Activated T-cell treated with anti-CD3 and anti-CD28 coated beads for 1 hour (primary cell): ENCODE results near the gene GFRA4.

ENCODE experiments used
- DNase-seq: peaks from one replicate; pipeline ENCODE4 v3.0.0-alpha.2; 2020; ENCODE audit warnings: low read depth

Gene GFRA4, protein sequence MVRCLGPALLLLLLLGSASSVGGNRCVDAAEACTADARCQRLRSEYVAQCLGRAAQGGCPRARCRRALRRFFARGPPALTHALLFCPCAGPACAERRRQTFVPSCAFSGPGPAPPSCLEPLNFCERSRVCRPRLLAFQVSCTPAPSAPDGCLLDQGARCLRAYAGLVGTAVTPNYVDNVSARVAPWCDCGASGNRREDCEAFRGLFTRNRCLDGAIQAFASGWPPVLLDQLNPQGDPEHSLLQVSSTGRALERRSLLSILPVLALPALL

DNA sequence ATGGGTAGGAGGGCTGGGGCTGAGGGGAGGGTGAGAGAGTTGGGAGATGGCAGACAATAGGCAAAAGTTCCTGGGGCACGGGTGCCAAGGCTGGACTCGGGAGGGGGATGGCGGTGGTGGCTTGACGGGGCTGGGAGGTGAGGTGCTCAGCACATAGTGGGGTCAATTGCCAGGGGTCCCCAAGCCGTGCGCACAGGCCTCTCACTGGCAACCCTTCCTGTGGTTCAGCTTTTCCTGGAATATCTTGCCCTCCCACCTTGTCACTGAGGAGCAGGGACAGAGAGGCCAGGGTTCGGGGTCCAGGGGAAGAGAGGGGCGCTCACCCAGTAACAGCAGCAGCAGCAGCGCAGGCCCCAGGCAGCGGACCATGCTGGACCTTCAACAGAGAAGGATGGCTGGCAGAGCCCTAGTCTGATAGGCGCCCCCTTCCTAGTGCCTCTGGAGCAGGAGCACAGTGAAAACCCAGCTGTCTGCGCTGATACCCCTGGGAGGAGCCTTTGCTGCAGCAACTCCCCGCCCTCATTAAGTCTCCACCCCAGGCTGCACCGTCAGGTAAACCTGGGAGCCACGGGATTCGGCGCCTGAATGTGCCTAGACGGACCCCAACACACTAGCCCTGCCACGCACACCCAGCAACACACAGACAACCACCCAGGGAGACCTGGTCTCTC lies at the start of gene GFRA4:
Gene GFRA4 (minus strand): TSS at position 369 of the 671 bp plus-strand sequence. CDS start 0 bp downstream, at position 369.
- DNase-seq = no peak

GRCh38 chr20:3712279-3712873 lies 49.2 kb upstream of the GFRA4 start, which contains the start of gene SIGLEC1:
TSS of gene SIGLEC1 (minus strand) at chr20:3712600. CDS start at chr20:3707128, 5,472 bp downstream.
- no peak for DNase-seq

DNA sequence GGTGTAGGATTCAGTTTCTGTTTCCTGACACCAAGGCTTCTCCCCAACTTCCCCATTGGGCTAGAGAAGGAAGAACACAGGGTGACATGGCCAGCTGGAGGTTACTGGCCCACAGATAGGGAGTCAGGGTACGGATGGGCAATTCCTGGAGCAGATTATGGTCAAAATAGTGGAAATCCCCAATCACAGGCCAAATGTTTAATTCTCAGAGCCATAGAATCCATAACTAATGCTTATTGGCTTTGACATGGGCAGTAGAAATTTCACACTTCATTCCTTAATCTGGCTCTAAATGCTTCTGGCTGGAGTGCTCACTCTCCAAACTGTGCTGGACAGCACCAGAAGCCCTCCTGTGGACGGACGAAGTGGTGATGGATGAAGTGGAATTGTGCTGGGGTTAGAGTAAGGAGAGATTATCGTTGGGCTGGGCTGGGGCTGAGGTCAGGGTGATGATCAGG lies 48.3 kb upstream of the GFRA4 start:
- no peak for DNase-seq

DNA sequence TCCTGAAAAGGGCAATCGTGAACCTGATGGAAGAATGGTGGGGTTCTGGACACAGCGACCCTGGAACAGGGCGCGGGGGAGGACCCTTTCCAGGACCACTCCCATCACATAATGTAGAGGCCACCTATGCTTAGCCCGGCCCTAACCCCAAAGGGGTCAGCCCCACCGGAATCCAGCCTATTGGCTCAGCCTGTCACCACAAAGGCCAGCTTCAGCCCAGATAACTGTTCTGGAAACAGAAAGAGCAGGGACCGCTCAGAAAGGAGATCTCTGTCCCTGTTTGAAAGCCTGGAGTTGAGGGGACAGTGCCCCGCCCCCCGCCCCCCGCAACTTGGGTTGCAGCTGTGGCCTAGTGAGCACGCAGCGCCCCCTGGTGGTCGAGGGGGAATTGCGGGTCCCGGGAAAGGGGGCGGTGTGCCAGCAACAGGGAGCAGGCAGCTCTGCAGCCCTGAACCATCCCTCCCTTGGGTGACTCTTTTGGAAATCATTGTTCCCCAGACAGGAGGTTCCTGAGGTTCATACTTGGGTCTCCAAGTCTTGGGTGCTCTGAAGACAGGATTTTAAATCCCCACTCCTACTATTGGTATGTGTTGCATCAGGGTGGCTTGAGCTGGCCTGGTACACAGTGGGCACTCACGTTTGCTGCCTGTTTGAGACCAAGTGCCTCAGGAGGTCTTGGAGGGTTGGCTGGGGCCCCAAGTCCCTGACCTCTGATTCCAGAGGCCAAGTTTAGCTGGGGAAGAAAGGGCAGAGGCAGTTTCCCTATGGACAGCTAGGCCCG lies 47.7 kb upstream of the GFRA4 start:
- DNase-seq = peak; percentile 75

- DNase-seq = no peak
These were observed 46.8 kb upstream of the GFRA4 start for GRCh38 chr20:3710011-3710466.

DNA sequence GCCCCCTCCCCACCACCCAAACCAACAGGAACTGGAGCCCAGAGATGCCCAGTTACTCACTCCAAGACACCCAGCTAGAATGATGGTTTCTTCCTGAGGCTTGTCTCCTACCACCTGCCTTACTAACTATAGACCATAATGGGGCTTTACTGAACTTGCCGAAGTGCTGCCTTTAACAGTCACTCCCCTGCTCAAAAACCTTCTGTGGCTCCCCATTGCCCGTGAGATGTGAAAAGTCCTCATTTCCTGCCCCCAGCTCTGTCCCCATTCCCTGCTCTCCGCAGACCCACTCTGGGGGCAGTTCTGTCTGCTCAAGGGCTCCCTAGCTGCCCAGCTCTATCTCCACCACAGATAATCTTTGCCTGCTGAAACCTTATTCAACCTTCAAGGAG lies 44.3 kb upstream of the GFRA4 start:
- DNase-seq = no peak

DNA sequence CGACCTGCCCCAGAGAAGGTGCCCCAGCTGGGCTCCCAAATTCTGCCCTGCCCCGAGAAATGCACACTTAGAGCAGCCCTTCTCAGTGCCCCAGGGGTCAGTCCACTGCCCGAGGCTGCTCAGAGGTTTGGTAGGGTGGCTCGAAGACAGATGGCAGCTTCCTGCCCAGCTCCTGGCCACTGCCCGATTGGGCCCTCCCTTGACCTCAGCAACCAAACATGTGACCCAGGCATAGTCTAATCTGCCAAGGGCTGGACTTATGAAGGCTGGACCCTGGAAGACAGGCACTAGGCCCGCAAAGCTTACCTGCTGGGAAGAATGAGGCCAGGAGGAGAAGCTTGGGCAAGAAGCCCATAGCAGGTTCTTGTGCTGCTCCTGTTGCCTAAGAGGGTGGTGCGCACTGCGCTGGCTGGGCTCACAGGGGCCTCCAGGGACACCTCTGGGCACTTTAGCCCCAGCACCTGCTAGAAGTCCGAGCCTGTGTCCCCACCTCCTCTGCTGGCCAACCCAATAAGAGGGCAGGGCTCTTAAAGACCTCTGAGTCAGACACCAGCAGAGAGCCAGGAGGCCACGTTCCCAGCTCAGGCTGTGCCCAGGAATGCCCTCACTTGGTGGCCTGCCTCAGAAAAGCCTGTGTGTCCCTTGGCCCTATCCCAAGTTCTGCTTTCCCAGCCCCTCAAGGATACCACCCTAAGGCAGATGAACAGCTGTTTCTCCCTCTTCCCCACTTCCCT lies 43.7 kb upstream of the GFRA4 start:
- no peak for DNase-seq

DNA sequence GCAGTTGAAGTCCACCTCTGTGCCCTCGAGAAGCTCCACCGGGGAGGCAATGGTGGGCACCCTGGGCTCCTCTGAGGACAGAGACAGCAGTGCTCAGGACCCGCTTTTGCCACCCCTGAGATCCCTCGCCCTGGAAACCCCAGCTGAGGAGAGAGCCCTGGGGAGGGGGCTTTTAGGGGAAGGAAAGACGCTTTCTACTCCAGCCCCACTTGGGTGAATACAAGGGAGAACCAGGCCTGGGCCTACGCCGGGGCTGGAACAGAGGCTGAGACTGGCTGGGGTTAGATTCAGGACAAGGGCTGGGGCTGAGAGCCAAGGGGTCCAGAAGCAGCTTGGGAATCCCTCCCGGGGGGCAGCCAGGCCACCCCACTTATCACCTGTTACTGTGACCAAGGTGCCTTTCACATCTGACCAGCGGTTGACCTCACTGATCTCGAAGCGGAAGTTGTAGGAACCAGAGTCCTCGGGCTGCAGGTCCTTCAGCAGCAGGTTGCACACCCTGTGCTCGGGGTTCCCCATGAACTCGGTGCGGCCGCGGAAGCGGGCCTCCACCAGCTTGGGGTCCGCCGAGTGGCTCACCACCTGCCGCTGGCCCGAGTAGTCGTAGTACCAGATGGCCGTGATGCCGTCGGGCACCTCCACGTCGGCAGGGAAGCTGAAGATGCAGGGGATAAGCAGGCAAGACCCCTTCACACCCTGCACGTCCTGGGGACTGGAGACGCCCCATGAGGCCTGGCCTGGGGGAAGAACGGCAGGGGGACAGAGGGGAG lies 43.0 kb upstream of the GFRA4 start:
- DNase-seq = no peak

DNA sequence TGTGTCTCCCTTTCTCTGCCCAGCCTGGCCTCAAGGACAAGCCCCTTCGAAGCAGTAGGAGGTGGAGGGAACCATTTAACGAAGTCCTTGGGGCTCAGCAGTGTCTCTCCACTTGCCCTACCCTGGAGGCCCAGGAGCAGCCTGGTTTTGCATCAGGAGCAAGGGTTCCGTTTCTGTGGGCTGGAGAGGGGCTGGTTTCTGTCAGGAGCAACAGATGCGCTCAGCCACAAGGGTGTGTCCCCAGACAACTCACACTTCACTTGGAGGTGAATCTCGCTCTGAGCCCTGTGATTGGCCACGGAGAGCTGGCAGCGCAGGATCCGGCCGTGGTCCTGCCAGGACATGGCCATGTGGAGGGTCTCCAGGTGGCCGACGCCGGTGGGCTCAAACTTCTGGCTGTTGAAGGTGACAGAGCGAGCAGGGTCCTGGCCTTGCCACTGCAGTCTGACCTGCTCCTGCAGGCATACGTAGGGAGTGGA lies 42.3 kb upstream of the GFRA4 start:
- no peak for DNase-seq

GRCh38 chr20:3704087-3704486 lies 40.9 kb upstream of the GFRA4 start:
- DNase-seq = no peak

DNA sequence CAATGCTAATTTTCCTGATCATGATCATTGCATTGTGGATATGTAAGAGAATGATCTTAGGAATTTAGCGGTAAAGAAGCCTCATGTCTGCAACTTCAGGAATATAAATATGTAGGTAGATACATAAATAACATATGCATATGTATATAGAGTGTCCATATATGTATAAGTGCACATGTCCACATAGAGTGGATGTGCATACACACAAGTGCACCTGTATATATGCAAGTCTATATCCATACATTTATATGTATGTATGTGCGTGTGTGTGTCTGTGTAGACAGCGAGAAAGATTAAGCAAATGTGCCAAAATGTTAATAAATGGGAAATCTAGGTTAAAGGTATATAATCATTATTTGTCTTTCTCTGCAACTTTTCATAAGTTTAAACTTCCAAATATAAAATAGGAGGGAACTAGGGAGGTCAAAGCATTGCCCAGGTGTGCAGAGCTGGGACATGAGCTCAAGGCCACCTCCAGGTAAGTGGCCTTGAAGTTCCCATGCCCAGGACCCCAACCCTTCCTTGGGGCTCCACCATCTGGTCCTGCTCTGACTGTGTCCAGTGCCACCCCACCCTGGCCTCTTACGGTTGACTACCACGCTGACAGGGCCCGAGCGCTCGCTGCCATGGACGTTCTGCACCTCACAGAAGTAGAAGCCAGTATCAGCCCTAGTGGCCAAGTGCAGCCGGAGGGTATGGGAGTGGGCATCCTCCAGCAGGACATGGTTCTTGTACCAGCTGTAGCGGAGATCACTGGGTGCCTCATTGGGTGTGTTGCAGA lies 39.6 kb upstream of the GFRA4 start:
- DNase-seq = no peak

- no peak for DNase-seq
These were observed 38.1 kb upstream of the GFRA4 start for GRCh38 chr20:3701061-3701998.

GRCh38 chr20:3699037-3699436 lies 35.8 kb upstream of the GFRA4 start:
- DNase-seq = no peak

DNA sequence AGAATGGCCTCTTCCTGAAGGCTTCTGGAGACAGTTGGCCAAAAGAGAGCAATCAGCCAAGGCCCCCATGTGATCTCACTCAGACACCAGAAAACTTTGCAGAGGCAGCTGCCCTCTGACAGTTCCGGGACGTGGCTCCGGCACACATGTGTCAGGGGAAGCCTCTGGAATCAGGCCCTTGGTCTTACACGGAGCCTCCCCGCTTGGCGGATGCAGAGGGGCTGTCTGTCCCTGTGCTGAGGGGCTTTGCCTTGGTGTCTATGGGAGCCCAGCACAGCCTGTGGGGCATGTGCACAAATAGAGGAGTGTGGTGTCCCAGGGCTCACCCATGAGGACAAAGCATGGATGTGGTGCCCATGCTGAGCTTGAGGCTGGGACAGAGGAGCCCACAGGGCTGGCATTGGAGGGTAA lies 35.4 kb upstream of the GFRA4 start:
- DNase-seq = no peak

DNA sequence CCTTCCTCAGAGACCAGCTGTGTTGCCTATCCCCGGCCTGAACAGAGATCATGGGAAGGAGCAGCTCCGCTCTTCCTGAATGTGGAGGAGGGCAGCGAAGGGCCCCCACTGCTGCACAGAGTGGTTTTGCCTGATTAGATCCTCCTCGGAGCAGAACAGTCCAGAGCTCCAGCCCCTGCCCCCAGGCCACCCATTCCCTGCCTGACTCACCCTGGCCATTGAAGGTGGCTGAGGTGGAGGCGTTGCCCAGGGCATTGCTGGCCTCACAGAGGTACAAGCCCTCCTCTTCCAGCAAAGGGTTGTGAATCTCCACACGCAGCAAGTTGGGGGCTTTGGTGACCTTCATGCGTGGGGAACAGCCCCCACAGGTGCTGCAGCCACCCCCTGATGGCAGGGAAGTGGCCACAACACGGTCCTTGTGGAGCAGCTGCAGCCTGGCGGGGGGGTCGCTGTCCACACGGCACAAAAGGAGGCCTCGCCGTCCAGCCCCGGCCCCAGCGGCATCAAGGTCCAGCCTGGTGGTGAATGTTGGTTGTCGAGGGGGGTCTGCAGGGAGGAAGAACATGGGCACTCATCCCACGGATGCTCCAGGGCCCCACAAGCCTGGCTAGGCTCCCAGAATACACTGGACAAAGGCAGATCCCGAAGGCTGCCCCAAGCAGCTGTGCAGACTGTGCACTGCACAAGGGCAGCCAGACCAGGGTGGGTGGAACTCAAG lies 34.5 kb upstream of the GFRA4 start:
- DNase-seq = no peak

DNA sequence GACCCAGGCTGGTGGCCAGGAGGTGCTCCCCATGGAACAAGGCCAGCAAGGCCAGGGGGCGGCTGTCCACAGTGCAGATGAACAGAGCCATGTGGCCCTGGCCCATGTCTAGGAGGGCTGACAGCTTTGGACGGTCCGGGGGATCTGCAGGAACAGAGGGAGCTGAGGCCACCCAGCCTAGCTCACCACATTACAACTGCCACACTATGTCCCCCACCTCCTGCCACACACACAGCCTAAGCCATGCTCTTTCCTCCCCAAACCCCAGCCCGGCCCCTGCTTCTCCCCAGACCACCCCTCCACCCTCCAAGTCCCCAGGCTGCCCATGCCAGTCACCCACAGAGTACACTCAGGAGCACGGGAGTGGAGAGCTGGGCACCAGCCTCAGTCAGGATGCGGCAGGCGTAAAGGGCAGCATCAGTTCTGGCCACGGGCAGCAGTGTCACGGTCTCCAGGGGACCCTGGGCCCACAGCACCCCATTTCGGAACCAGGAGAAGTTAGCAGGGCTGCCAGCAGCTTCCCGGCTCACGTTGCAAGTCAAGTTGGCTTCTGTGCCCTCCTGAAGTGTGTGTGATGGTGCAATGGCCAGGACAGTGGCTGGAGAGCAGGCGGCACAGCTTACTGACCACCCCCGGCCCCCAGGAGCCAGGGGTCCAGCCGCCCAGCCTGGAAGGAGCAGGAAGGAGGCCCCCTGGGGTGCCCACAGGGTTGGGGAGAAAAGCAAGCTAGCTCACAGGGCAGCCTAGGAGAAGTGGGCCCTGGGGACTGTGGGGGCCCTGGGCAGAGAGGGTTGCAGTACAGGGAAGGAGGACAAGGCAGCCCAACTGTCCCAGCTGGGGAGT lies 33.8 kb upstream of the GFRA4 start:
- DNase-seq = no peak

DNA sequence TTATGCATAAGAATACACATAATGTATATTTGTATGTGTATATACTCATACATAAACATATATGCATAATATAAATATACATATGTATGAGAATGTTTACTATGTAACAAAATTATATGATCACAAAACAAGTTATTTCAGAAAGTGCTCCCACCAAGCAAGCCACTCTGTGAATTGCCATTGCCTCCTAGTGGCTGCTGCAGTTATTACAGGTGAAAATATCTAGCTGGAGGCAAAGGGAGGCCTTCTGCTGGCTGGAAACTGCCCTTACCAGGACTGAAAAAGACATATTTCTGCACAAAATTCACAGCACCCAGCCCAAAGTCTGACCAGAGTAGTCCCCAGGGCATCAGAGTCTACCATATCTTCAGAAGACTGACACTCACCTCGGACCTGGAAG lies 33.0 kb upstream of the GFRA4 start:
- no peak for DNase-seq
